SK-N-DZ (cell line): ENCODE measurements around the gene RSU1.
A peak's percentile ranks its signal among the peaks of the same experiment; 100 is the strongest.

Experiments
- DNase-seq: peaks from one replicate; pipeline ENCODE4 v3.0.0-alpha.2; 2015; ENCODE audit warnings: low spot score

RSU1 gene

DNA sequence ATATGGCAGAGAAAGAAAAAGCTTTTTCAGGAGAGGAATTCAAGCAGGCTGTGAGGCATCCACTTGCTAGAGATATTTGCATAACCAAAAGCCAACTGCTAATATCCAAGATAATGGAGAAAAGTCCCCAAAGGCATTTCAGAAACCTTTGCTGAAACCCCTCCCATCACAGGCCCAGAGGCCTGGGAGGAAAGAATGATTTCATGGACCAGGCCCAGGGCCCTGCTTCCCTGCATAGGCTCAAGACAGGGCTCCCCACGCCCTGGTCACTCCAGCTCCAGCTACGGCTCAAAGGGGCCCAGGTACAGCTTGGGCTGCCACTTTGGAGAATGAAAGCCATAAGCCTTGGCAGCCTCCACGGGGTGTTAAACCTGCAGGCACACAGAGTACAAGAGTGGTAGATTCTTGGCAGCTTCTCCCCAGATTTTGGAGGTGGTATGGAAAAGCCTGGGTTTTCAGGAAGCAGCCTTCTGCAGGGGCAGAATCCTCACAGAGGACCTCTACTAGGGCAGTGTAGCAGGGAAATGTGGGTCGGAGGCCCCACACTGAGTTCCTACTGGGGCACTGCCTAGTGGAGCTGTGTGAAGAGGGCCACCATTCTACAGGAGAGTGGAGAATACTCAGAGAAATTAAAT, 5.6 kb upstream of the RSU1 start:
- no peak for DNase-seq

- DNase-seq, result no peak
Measured at GRCh38 chr10:16822027-16822426, 4.8 kb upstream of the RSU1 start.

DNA sequence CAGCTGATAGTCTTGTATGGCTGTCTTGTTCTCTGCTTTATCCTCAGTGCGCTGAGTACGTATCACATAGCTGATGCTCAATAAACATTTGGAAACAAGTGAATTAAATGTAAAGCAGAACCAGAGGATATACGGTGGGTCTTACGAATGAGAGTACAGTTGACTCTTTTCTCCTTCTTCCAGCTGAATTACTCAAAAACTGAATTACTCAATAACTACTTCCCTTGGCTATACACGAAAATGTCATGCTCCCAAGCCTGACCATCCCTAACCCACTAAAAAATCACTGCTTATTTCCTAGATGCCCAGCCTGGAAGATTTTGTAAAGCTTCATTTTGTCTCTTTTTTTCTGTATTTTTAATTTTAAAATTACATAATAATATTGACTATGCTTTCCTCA, 3.2 kb upstream of the RSU1 start:
- no peak for DNase-seq

DNA sequence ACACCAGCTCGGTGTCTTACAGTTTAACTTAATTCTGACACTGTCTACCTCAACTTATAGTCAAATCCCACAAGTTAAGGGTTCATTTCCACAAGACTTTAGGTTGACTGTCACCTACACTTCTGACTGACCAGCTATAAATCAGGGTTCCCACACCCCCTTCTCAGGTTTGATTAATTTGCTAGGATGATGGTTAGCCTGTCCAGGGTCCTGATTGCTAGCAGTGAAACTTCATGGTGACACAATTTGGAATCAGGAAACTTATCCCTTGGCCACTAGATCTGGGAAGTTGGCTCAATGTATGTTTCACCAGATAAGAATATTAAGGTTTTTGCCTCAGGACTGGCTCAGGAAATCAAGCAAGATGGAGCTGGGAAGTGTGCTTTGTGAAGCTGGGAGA, 2.8 kb upstream of the RSU1 start:
- no peak for DNase-seq

DNA sequence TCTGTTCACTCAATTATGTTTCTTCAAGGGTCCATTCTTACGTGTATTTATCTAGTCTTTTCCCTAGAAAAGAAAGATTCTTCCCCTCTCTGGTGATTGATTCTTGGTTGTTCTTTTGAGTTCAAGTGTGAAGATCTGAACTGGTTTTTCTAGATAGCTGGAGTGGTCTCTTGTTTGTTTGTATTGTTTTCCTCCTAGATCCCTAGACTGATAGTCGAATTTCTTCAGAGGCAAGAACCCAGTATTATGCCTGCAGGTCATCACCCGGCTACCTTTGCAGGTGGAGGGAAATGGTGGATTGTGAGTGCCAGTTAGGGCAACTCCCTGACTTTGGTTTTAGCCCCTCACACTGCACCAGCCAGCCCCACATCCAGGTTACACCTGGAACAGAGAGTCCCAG, 2.2 kb upstream of the RSU1 start:
- no peak for DNase-seq

DNA sequence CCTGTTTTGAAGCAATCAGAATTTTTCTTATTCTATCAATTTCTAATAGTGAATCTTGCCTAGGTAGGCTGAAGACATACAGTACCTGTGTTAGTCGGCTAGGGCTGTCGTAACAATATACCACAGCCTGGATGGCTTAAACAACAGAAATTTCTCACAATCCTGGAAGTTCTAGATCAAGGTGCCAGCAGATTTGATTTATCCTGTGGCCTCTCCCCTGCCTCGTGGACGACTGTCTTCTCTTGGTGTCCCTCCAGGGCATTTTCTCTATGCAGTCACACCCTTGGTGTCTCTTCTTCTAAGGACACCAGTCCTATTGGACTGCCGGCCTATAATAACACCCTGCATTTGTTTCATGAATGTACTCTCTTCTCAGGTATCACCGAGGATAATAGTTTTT, 1.8 kb upstream of the RSU1 start:
- DNase-seq, result no peak

DNA sequence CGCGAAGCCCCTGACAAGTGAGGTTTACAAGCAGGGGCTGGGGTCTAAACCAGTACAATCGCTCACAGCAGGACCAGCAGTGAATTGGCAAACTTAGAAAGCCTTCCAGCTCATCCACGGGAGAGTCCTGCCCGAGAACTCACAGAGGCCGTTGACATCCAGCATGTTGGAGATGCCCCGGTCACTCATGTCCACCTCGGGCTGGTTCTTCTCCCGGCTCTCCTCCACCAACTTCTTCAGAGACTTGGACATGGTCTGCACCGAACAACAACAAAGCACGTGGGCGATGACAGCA, 447 bp downstream of the RSU1 start:
- no peak for DNase-seq

DNA sequence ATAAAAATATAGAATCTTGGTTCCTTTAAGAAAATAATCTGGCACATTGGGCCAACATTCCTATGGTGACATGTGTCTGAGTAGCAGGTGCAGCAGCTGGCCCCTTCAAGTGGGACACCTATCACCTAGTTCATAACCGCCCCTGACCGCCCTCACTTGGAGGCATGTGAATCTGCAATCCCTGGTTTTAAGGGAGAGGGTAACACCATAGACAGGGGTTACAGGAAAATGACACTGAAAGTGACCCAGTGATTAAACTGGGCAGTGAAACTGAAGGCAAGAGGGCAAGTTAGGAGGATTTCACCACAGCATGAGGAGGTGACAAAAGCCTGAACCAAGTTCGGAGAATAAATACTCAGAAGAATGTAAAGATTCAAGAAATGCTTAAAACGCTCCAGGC, 1.1 kb downstream of the RSU1 start:
- DNase-seq, result peak; percentile 10

- DNase-seq, result no peak
Measured at GRCh38 chr10:16814012-16814411, 3.2 kb downstream of the RSU1 start.

GRCh38 chr10:16812676-16813075, 4.5 kb downstream of the RSU1 start:
- DNase-seq, result no peak

DNA sequence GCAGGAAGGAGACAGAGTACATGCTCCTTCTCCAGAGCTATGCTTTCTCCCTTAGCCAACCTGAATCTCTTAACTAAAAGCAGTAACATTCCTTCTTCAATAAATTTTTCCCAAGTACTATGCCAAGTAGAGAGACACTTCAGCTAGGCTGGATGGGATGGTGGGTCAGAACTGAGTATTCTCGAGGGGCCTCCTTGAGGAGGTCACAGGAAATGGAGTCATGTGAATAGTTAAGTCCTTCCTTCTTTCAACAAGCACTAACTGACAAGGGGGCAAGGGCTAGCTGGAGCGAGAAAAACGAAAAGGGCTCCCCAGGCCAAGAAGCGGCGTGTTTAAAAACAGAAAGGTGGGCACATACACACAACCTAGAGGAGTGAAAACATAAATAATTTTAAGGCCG, 5.5 kb downstream of the RSU1 start:
- DNase-seq, result no peak

GRCh38 chr10:16811292-16811691, 5.9 kb downstream of the RSU1 start:
- DNase-seq, result no peak

DNA sequence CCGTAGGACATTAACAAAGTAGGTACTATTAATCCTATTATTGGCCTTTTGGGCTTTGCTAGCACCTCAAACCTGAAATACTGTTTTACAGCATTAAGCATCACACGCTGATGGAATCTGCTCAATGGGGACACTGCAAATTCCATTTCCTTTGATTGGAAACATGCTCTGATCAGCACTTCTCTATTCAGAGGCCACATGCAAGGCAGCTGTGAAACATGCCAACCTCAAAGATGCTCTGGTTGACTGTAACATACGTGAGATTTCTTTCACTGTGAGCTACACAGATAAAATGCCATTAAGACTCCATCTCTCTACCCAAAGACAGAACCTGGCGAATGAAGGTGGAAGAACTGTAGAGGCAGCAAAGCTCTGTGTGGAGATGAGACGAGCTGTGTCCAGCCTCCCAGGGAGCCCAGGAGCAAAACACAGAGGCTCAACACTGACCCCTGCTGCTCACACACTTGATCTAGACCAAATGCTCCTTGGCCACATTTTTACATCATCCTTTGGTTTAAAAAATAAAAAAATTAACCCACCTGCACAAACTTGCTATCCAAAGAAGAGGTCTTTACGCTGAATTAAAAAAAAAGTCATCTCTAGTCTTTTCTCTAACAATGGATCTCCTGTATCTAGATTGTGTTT, 8.0 kb downstream of the RSU1 start:
- peak; percentile 51 for DNase-seq

DNA sequence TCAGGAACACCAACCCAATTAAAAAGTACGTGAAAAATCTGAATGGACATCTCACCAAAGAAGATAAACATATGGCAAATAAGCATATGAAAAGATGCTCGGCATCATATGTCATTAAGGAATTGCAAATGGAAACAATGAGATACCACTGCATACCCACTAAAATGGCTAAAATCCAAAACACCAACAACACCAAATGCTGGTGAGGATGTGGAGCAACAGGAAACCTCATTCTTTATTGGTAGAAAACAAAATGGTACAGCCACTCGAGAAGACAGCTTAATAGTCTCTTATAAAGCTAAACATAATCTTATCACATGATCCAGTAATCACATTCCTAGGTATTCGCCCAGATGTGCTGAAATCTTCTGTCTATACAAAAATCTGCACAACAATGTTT, 13.1 kb downstream of the RSU1 start:
- DNase-seq, result no peak

GRCh38 chr10:16803464-16803863, 13.8 kb downstream of the RSU1 start:
- DNase-seq, result no peak

DNA sequence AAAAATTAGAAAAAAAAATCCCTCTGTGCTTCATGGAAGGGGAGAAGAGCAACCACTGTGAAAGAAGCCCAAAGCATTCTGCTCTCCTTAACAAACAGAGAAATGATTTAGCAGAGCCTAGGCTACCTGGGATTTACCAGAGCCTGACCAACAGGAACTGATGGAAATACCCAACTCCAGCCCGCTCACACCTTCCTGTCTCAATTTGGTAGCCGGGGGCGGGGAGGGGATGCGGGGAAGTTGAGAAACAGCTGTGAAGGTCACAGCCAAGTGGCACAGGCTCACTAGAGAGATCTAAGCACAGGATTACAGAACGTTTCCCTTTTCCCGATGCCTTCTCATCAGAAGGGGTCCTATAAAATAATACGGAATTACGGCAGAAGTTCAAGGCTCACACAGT, 17.6 kb downstream of the RSU1 start:
- no peak for DNase-seq

DNA sequence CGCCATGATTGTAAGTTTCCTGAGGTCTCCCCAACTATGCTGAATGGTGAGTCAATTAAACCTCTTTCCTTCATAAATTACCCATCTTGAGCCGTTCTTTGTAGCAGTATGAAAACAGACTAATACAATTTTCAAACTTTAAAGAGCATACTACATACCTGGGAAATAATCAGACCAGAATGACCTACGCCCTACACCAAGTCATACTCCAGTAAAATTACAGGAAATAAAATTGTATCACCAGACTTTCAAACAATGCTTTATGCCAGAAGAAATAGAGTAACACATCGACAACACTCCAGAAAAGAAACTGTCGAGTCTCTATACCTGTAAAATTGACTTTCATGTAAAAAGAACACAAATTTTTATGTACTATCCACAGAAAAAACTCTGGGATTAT, 18.7 kb downstream of the RSU1 start:
- DNase-seq, result no peak

DNA sequence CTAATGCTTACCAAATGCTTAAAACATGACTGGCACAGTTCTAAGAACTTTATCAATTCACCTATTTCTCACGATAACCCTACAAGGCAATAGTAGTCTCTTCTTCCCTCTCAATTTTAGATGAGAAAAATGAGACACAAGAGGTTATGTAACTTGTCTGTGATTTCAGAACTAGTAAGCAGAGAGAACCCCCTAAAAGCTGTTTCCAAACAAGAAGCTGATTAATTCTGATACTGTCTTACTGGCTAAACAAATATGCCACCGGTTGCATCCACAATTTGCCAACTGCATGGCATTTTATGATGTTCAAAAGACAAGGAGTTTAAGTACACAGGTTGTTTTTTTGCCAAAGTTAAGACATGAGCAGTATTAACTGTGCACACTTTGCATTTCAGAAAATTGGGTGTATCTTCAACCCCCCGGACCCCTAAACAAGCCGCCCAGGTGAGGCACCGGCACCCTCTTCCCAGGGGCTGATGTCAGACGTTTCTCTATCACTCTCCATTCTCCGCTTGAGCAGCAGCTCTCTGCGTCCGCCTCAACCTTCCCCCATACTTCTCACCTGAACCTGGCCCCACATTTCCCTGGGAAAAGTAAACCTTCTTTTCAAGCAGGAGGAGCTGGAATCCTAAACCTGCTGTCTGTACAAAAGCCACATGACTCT, 21.7 kb downstream of the RSU1 start:
- DNase-seq, result no peak

DNA sequence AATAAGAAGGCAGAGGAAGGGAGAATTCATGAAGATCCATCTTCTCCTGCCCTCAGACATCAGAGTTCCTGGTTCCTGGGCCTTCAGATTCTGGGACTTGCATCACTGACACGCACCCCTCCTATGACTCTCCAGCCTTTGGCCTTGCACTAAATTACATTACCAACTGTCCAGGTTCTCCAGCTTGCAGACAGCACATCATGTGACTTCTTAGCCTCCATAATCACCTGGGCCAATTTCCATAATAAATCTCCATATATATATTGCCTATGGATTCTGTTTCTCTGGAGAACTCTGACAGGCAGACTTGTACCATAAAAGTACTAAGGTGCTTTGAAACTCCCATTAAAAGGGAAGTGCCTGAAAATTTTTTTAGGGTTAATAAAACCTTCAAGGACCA, 23.2 kb downstream of the RSU1 start:
- DNase-seq, result no peak

DNA sequence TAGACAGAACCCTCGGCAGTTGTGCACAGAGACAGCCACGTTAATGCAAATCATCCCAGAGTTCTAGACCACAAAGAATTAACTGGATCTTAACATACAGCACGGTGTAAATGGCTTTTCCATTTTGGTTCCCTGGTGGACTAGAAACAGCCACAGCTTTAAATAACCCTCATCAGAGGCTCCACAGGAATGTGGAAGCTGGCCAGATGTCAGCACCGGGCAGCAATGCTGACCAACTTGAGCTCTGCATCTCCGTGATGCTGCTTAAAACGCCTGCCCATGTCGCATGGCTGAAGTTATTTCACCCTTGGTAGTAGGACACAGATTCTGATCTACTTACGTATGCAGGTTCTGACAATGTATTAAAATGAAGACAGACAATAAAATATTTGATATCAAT, 24.5 kb downstream of the RSU1 start:
- no peak for DNase-seq

GRCh38 chr10:16789765-16790164, 27.5 kb downstream of the RSU1 start:
- no peak for DNase-seq

GRCh38 chr10:16789261-16789660, 28.0 kb downstream of the RSU1 start:
- DNase-seq, result no peak

DNA sequence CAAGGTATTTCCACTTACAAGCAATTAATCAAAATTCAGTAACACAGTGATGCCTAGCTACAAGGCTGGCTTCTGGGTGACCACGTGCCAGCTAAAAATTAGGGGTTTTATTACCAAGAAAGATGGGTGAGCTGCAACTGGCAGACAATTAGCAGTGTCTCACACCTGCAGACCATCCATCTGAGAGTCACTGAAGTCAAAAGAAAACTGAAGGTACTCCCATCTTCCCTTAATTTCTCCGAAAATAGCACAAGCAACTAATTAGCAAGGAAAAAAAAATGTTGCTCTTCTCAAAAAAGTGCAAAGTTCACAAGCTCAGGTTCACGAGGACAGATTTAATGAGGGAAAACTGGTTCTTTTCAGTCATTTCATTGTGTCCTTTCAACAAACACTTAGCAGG, 28.4 kb downstream of the RSU1 start:
- DNase-seq, result no peak

DNA sequence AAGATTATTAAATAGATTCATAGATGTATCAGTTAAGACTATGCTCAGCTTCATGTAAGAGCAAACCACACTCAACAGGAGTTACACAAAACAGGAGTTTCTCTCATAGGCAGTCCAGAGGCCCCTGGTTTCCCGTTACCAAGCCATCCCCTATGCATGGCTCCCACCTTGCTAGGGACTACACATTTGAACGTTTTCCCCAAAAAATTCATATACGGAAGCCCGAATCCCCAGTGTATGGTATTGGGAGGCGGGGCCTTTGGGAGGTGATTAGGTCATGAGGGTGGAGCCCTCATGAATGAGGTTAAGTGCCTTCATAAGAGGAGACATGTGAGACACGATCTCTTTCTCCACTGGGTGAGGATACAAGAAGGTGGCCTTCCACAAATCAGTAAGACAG, 29.1 kb downstream of the RSU1 start:
- DNase-seq, result no peak
